ENCODE measurements around the gene CDC42EP4. TPM values are rescaled to one million over a fixed set of nuclear protein-coding genes. Genes with fewer than 3 reads are reported as not detected.

The CDC42EP4 gene
- total RNA-seq, 1 experiment from 2014 or later = 32.7 TPM

GRCh38 chr17:73304971-73305812 is 6.6 kb downstream of the CDC42EP4 start:
- no peak overlapping the region for H3K4me3 ChIP-seq (ENCODE audit: insufficient read depth, low read depth, low read length)
- H3K27me3 ChIP-seq (ENCODE audit: control insufficient read depth, insufficient read depth, low read length) = no peaks in the 10 kb centered on the region
- H3K36me3 ChIP-seq (replicated peaks; ENCODE audit: control insufficient read depth, insufficient read depth, low read length) = no peaks in the 10 kb centered on the region
- peak; percentile 83 for DNase-seq

GRCh38 chr17:73304438-73304837 is 7.4 kb downstream of the CDC42EP4 start:
- H3K27me3 ChIP-seq (ENCODE audit: control insufficient read depth, insufficient read depth, low read length) = no peaks in the 10 kb centered on the region
- H3K4me3 ChIP-seq (ENCODE audit: insufficient read depth, low read depth, low read length) = no peak overlapping the region
- no peak for DNase-seq
- H3K36me3 ChIP-seq (replicated peaks; ENCODE audit: control insufficient read depth, insufficient read depth, low read length) = no peaks in the 10 kb centered on the region

GRCh38 chr17:73302189-73302588 is 9.6 kb downstream of the CDC42EP4 start:
- Histone ChIP-seq H3K36me3 (replicated peaks; ENCODE audit: control insufficient read depth, insufficient read depth, low read length) (no peaks in the 10 kb centered on the region), H3K27me3 (ENCODE audit: control insufficient read depth, insufficient read depth, low read length) (no peaks in the 10 kb centered on the region), H3K4me3 (ENCODE audit: insufficient read depth, low read depth, low read length) (no peak overlapping the region)
- no peak for DNase-seq

GRCh38 chr17:73301369-73301768 is 10.4 kb downstream of the CDC42EP4 start:
- DNase-seq = no peak
- Histone ChIP-seq H3K27me3 (ENCODE audit: control insufficient read depth, insufficient read depth, low read length) (no peaks in the 10 kb centered on the region), H3K4me3 (ENCODE audit: insufficient read depth, low read depth, low read length) (no peak overlapping the region), H3K36me3 (replicated peaks; ENCODE audit: control insufficient read depth, insufficient read depth, low read length) (no peaks in the 10 kb centered on the region)

GRCh38 chr17:73300392-73300791 is 11.4 kb downstream of the CDC42EP4 start:
- Histone ChIP-seq H3K36me3 (replicated peaks; ENCODE audit: control insufficient read depth, insufficient read depth, low read length) (no peaks in the 10 kb centered on the region), H3K4me3 (ENCODE audit: insufficient read depth, low read depth, low read length) (no peak overlapping the region), H3K27me3 (ENCODE audit: control insufficient read depth, insufficient read depth, low read length) (no peaks in the 10 kb centered on the region)
- no peak for DNase-seq

- Histone ChIP-seq H3K36me3 (replicated peaks; ENCODE audit: control insufficient read depth, insufficient read depth, low read length) (no peaks in the 10 kb centered on the region), H3K27me3 (ENCODE audit: control insufficient read depth, insufficient read depth, low read length) (no peaks in the 10 kb centered on the region), H3K4me3 (ENCODE audit: insufficient read depth, low read depth, low read length) (no peak overlapping the region)
- no peak for DNase-seq
Observed at GRCh38 chr17:73297934-73298861, 13.6 kb downstream of the CDC42EP4 start.

GRCh38 chr17:73293480-73293911 is 18.3 kb downstream of the CDC42EP4 start:
- DNase-seq = no peak
- Histone ChIP-seq H3K36me3 (replicated peaks; ENCODE audit: control insufficient read depth, insufficient read depth, low read length) (no peaks in the 10 kb centered on the region), H3K4me3 (ENCODE audit: insufficient read depth, low read depth, low read length) (no peak overlapping the region), H3K27me3 (ENCODE audit: control insufficient read depth, insufficient read depth, low read length) (no peaks in the 10 kb centered on the region)

GRCh38 chr17:73293031-73293430 is 18.8 kb downstream of the CDC42EP4 start:
- Histone ChIP-seq H3K27me3 (ENCODE audit: control insufficient read depth, insufficient read depth, low read length) (no peaks in the 10 kb centered on the region), H3K36me3 (replicated peaks; ENCODE audit: control insufficient read depth, insufficient read depth, low read length) (no peaks in the 10 kb centered on the region), H3K4me3 (ENCODE audit: insufficient read depth, low read depth, low read length) (no peak overlapping the region)
- no peak for DNase-seq

GRCh38 chr17:73292031-73292531 is 19.7 kb downstream of the CDC42EP4 start:
- H3K36me3 ChIP-seq (replicated peaks; ENCODE audit: control insufficient read depth, insufficient read depth, low read length) = no peaks in the 10 kb centered on the region
- no peak for DNase-seq
- no peaks in the 10 kb centered on the region for H3K27me3 ChIP-seq (ENCODE audit: control insufficient read depth, insufficient read depth, low read length)
- no peak overlapping the region for H3K4me3 ChIP-seq (ENCODE audit: insufficient read depth, low read depth, low read length)

GRCh38 chr17:73291260-73291801 is 20.5 kb downstream of the CDC42EP4 start:
- Histone ChIP-seq H3K27me3 (ENCODE audit: control insufficient read depth, insufficient read depth, low read length) (no peaks in the 10 kb centered on the region), H3K36me3 (replicated peaks; ENCODE audit: control insufficient read depth, insufficient read depth, low read length) (no peaks in the 10 kb centered on the region), H3K4me3 (ENCODE audit: insufficient read depth, low read depth, low read length) (no peak overlapping the region)
- DNase-seq = no peak

- Histone ChIP-seq H3K27me3 (ENCODE audit: control insufficient read depth, insufficient read depth, low read length) (no peaks in the 10 kb centered on the region), H3K4me3 (ENCODE audit: insufficient read depth, low read depth, low read length) (no peak overlapping the region), H3K36me3 (replicated peaks; ENCODE audit: control insufficient read depth, insufficient read depth, low read length) (no peaks in the 10 kb centered on the region)
- no peak for DNase-seq
Observed at GRCh38 chr17:73290399-73291259, 21.2 kb downstream of the CDC42EP4 start.

- H3K36me3 ChIP-seq (replicated peaks; ENCODE audit: control insufficient read depth, insufficient read depth, low read length) = no peaks in the 10 kb centered on the region; the same call in 1 of the 2 replicates
- no peak overlapping the region for H3K4me3 ChIP-seq (ENCODE audit: insufficient read depth, low read depth, low read length)
- no peak for DNase-seq
- no peaks in the 10 kb centered on the region for H3K27me3 ChIP-seq (ENCODE audit: control insufficient read depth, insufficient read depth, low read length)
Observed at GRCh38 chr17:73289549-73290254, 22.1 kb downstream of the CDC42EP4 start.

GRCh38 chr17:73288534-73289302 is 23.1 kb downstream of the CDC42EP4 start:
- DNase-seq = no peak
- Histone ChIP-seq H3K36me3 (replicated peaks; ENCODE audit: control insufficient read depth, insufficient read depth, low read length) (no peaks in the 10 kb centered on the region; the same call in 1 of the 2 replicates), H3K27me3 (ENCODE audit: control insufficient read depth, insufficient read depth, low read length) (no peaks in the 10 kb centered on the region), H3K4me3 (ENCODE audit: insufficient read depth, low read depth, low read length) (no peak overlapping the region)

All from H7 (cell line).